Measurements from ENCODE around the gene RAB43. TPM values are rescaled to one million over a fixed set of nuclear protein-coding genes. Genes with fewer than 3 reads are reported as not detected.
"Not testable (repeated sequence)": the region's sequence is repeated elsewhere in the genome, so short reads cannot be mapped to it uniquely, and the experiment has no call there.

Gene RAB43
- 3.9 TPM for total RNA-seq

DNA sequence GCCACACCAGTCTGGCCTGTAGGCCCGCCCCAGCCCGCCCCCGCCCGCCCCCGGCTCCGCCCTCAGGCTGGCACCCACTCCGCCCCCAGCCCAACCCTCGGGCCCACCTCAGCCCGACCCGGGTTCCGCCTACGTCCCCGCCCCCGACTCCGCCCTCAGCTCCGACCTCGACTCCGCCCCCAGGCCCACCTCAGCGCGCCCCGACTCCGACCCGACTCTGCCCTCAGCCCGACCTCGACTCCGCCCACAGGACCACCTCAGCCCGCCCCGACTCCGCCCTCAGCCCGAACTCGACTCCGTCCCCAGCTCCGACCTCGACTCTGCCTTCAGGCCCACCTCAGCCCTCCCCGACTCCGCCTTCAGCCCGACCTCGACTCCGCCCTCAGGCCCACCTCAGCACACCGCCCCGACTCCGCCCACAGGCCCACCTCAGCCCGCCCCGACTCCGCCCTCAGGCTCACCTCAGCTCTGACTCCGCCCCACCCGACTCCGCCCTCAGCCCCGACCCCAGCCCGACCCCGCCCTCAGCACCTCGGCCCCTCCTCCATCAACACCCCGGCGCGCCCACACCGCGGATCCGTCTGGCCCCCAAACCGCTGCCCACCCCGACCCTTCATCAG lies at the start of gene RAB43:
RAB43 (minus strand) TSS at position 13 of the 620 bp plus-strand sequence. CDS start 315 bp downstream, outside the sequence.
- DNase-seq = peak; percentile 65

DNA sequence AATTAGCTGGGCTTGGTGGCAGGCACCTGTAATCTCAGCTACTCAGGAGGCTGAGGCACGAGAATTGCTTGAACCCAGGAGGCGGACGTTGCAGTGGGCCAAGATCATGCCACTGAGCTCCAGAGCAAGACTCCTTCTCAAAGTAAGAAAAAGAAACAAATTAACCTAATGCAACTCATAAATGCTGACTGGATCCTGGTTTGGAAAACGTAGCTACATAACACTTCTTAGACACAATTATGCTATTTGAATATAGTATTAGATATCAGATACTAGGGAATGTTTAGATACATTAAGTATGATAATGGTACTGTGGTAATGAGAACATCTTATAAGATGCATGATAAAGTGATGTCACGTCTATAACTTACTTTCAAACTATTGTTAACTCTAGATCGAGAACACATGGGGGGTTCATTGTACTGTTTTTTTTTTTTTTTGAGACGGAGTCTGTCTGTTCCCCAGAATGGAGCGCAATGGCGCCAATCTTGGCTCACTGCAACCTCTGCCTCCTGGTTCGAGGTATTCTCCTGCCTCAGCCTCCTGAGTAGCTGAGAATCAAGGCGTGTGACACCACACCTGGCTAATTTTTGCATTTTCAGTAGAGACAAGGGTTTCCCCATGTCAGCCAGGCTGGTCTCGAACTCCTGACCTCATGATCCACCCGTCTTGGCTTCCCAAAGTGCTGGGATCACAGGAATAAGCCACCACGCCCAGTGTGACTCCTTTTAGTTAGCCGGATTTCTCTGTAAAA lies 45.2 kb upstream of the RAB43 start:
- no peak for DNase-seq

DNA sequence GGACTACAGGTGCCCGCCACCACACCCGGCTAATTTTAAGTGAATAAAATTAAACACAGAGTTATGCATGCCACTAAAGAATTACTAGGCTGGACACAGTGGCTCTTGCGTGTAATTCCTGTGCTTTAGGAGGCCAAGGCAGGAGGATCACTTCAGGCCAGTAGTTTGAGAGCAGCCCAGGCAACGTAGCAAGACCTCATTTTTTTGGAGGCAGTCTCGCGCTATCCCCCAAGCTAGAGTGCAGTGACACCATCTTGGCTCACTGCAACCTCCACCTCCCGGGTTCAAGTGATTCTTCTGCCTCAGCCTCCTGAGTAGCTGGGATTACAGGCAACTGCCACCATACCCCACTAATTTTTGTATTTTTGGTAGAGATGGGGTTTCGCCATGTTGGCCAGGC lies 44.0 kb upstream of the RAB43 start:
- DNase-seq = not testable (repeated sequence)

DNA sequence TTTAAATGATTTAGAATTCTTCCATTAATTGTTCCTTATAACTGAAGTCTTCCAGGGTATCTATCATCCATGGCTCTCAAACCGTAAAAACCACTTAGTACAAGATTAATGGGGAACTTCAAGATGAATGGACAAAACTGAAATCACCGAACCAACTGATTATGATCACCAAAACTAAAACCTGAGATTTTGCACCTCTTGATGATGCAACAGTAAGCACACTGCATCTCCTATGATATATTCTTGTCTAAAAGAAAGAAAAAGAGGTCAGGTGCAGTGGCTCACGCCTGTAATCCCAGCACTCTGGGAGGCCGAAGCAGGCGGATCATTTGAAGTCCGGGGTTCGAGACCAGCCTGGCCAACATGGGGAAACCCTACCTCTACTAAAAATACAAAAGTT lies 42.9 kb upstream of the RAB43 start:
- no peak for DNase-seq

DNA sequence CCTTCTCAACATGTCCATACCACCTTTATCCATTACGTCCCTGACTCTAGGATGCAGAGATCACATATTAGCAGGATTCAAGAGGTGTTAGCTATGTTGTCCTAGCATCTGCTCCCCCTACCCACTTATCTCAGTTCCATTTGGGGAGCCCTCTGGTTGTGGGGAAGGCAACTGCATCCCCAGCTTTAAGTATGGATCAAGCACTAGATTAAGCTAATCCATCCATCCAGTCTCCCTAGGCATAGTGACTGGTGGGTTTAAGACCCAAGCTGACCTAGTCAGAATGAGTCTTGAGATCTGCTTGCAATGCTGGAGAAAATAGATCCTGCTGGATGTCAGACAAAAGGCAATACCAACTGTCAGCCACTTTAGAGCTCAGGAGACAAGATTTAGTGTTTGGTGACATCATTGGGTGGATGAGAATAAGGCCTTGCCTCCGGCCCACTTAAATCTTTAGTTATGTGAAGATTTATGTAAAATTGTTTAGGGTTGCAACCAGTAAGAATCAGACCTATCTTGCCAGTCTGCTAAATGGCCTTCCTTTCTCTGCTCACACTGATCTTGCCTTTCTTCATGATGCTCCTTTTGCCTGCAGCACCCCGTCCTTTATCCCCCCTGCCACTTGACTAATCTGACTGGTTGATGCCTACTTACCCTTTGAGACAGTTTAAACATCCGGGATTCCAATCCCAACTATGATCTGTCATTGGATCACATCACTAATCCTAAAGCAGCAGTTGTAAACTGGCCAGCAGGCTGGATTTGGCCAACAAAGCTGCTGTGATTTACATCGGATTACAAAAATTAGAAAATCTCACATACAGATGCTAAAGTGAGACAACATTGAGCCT lies 41.4 kb upstream of the RAB43 start:
- no peak for DNase-seq

DNA sequence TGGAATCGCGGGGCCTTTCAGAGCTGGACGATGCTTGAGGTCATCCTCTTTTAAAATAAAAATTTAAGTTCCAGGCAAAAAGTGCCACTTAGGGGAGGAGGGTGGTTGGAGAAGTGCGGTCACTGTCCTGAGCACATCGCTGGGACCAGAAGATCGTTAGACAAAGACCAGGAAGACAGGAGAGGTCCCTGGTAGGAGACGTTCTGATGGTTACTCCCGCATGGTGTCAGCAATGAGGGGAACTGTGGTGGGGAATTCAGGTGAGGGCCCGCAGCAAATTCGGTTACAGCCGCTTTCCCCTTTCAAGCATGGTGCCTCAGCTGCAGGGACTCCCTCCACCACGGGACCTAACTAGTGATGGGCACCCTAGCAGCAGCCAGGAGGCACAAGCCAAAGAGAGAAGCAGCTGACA lies 40.3 kb upstream of the RAB43 start:
- no peak for DNase-seq

DNA sequence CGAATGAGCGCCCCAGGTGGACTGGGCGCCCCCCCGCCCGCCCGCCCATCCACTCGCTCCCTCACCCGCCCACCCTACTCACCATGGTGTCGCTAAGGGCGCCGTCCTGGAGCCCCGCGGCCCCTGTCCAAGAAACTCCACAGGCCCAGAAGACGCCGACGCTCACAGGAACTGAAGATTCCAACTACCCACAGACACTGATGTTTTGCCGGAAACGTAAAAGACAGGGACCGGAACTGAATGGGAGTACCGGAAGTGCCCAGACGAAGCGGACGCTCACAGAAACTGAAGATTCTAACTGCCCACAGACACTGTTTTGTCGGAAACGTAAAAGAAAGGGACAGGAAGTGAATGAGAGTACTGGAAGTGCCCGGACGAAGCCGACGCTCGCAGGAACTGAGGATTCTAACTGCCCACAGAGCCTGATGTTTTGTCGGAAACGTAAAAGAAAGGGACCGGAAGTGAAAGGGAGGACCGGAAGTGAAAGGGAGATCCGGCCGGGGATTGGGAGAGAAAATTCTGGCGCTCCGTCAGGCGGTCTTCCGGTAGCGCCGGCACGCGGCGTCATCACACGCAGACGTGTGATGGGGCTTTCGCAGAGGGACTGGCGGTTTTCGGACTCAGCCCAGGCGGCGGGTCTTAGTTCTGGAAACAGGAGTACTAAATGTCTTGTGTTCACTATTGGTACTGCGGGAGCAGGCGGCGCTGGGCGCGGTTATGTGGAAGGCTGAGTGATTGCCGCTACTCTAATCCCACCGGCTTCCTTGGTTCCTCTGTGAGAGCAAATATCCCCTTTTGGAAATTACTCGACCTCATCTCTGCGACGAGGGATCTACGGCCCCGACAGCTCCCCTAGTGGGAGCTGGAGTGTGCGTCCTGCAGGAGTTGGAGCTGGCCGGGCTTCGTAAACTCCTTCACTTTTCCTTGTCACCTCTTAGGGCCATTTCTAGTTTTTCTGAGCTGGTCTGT lies 39.6 kb upstream of the RAB43 start, which contains the start of gene ISY1:
ISY1 (minus strand) TSS at position 173 of the 969 bp plus-strand sequence; CDS start at position 85, 88 bp downstream.
- DNase-seq = peak; percentile 96

DNA sequence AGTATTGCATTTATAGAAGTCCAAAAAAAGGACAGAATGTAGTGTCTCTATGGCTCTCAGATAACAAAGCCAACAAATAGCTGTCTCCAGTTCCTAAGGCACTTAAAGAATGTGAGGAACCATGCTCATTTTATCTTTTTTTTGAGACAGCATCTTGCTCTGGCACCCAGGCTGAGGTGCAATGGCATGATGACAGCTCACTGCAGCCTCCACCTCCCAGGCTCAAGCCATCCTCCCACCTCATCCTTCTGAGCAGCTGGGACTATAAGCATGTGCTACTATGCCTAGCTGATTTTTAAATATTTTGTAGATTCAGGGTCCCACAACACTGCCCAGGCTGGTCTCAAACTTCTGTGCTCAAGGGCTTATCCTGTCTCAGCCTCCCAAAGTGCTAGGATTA lies 23.2 kb upstream of the RAB43 start:
- no peak for DNase-seq

DNA sequence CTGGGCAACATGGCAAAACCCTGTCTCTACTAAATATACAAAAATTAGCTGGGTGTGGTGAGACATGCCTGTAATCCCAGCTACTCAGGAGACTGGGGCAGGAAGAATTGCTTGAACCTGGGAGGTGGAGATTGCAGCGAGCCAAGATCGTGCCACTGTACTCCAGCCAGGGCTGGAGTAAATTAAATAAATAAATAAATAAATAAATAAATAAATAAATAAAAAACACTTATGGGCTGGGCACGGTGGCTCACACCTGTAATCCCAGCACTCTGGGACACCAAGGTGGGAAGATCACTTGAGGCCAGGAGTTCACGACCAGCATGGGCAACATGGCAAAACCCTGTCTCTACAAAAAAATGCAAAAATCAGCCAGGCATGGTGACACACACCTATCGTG lies 19.4 kb upstream of the RAB43 start:
- not testable (repeated sequence) for DNase-seq

DNA sequence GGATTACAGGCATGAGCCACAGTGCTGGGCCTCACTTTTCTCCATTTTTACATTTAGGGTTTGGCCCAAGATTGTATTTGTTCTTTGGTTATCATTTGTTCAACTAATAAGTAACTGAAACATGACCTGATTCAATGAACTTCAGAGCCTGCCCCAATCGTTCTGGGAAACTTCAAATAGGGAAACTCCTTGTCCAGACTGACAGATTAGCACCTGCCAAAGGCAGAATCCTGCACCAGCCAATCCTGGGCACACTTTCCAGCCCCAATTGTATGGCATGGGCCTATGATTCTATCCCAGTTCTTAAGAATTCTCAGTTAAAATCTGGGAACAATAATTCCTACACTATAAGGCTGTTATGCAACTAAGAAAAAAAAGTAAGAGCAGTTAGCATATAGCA lies 18.3 kb upstream of the RAB43 start:
- no peak for DNase-seq

DNA sequence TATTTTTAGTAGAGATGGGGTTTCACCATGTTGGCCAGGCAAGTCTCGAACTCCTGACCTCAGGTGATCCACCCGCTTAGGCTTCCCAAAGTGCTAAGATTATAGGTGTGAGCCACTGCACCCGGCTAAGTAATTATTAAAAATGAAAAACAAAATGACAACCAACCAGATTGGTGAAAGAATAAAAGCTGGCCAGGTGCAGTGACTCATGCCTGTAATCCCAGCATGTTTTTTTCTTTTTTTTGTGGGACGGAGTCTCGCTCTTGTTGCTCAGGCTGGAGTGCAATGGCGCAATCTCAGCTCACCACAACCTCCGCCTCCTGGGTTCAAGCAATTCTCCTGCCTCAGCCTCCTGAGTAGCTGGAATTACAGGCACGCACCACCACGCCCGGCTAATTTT lies 14.7 kb upstream of the RAB43 start:
- DNase-seq = not testable (repeated sequence)

DNA sequence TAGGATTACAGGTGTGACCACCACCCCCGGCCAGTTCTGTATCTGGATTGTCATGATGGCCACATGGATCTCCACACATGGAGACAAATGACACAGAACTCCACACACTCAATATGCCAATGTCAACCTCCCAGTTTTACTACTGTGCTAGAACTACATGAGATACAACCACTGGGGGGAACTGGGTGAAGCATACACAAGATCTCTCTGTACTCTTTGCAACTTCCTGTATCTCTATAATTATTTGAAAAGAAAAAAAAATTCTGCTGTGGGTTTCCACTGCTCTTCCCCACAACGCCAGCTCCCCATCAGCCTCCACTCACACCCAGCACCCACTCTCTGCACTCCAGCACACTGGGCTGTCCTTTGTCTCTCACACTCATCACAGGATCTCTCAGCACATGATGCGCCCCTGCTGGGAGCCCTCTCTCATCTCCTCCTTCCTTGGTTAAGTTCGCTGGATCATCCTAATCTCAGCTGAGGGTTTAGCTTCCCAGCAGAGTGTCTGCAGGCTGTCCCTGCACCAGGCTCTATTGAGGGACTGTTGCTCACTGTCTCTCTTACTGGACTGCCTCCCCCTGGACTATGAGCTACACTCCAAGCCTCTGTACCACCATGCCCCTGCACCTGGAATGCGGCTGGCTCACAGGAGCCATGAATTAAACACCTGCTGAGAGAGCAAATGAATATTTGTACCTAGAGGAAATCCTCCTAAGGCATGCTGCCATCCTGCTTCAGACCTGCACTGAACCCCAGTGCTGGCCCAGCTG lies 10.7 kb upstream of the RAB43 start:
- DNase-seq = no peak

DNA sequence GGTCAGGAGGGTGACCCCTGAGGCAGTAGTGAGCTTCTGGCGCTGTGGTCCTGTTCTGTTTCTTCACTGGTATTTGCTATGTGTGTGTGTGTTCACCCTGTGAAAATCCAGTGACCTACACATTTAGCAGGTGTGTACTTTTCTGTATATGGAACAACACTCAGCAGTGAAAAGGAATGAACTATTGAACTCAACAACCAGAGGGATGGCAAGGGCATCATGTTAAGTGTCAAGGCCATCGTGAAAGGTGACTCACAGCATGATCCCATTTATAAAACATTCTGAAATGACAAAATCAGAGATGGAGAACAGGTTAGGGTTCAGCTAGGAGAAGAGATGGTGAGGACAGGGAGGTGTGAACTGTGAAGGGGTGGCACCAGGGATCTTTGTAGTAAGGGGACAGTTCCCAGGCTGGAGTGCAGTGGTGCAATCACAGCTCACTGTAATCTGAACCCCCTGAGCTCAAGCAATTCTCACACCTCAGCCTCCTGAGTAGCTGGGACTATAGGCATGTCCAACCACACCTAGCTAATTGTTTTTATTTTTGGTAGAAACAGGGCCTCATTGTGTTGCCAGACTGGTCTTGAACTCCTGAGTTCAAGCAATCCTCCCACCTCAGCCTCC lies 10.0 kb upstream of the RAB43 start:
- no peak for DNase-seq

DNA sequence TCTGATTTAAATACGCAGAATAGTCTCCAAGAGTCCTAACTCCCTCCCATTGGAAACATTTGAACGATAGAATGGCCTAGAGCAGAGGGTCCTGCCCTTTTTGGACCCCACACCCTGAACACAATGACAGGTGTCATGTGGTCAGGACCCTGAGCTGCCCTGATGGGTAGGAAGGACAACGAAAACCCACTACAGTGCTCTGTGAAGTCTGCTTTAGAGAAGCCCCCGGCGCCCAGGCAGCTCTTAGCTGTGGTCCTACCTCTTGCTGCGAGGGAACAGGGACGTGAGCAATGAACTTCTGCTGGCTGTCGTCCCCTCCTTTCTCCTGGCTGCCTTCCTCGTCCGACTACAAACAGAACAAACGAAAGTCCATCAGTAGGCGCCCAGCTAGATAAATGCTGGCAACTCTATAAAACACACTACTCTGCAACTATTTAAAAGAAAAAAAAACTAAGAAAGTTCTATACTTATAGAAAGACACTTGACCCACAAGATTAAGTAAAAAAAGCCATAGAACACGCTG lies 8.7 kb upstream of the RAB43 start:
- no peak for DNase-seq

DNA sequence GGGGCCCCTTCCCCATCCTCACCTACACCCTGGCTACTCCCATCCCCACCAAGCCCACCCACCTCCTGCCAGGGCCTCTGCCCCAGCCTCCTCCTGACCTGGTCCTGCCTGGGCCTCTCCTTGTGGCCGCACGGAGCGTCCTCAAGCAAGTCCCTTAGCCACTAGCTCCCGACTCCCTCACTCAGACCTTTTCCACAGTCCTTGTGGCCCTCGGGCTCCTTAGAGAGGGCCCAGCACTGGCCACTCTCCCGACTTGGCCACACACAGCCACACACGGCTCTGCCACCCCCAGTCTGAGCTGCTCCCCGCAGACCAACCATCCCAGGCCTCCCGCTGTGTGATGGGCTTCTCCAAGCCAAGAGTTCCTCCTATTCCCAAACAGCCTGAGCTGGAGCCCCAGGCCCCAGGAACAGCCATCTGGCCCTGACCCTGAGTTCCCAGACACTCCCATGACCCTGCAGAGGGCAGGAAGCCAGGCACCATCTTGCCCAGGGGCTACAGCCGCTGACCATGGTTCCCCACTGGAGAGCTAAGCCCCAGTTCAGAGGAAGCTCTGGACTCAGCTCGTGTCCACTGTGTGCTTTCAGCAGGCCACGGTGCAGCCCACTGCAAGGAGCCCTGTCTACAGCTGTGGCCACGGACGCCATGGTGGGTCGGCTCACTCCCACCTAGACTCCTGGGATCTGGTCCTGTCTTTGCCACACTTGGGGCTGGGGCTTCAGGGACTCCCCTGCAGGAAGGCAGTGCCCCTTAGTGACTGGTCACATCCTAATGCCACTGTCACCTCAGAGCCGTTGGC lies 7.0 kb upstream of the RAB43 start:
- DNase-seq = no peak

DNA sequence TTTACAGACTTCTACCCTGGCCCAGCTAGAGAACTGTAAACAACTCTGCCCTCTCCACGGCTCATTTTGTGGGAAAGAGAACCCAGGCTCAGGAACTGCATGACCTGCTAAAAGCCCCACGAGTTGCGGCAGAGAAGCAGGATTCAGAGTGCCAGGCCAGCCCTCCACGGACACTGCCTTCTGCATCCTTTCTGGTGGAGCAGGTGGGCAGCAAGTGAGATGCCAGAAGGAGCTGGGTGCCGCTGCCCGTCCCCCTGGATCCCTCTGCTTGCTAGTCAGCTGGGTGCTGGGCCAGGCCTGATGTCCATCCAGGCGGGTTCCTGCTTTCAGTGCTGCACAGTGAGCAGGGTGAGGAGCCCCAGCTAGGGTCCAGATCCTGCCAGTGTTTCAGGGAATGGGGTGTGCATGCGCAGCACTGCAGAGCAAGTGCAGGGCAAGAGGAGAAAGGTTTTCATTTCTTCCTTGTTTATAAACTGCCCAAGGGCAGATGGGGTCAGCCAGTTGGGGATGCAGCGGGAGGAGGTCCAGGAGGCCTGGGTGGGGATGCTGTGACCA lies 5.2 kb upstream of the RAB43 start:
- no peak for DNase-seq

DNA sequence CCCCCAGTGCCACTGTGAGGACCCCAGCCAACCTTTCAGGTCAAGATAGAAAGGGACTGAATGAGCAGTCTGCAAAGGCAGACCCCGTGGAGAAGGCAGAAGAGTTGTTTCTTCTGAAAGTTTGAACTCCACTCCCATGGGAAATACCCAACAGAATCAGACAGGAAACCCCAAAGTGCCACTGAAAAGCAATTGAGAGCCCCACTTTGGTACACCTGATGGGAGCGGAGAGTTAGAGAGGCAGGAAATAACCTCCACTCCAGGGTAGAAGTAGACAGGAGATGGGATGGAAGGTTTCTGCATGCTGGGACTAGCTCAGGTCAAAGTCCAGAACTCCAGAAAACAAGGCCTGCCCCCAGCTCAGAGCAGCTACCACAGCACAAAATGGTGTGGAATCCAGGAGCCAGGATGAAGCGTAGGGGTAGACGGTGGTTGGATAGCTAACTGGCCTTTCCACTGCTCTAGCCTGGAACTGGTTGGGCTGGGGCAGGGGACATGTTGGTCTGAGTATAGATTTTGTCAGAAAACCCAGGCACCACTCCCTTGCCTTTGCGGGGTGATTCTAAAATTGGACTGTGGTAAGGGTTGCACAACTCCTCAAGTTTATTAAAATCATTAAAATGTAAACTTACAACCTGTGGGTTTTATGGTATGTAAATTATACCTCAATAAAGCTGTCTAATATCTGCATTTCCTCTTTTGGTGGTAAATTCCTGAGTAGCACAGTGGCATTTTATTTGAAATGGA lies 1.9 kb upstream of the RAB43 start:
- no peak for DNase-seq

DNA sequence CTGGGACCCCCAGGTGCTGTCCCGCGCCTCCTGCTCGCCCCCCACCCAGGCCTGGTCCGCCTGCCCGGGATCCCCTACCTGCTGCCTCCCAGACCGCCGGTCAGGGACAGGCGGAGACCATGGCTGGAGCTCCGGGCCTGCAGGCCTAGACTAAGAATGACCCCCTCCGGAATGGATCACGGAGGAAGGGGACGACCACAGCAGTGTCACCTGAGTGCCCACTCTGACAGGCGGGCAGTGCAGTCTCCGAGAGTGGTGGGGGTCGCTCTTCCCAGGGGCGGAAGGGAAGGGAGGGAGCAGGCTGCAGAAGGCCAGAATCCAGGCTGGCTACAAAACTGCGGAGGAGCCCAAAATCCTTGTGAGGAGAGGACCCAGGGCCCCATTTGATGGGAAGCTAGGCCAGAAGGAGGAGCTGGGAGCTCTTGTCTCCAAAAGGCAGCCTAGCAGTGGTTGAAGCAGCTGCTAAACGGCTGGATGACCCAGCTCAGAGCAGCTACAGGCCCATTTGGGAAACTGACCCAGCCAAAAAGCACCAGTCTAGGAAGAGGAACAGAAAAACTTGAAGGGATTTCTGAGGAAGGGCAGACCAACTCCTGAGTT lies 908 bp upstream of the RAB43 start:
- DNase-seq = no peak

Measured in skin of body (tissue), 2 donors.